NCI-H1105 (cell line): ENCODE results near the gene PRR13.
A peak's percentile ranks its signal among the peaks of the same experiment; 100 is the strongest.
"Not testable (repeated sequence)": the region's sequence is repeated elsewhere in the genome, so short reads cannot be mapped to it uniquely, and the experiment has no call there.

Experiments
- DNase-seq: peaks from one replicate; lab custom pipeline; 2025; lab: John Stamatoyannopoulos, UW

The PRR13 gene, protein sequence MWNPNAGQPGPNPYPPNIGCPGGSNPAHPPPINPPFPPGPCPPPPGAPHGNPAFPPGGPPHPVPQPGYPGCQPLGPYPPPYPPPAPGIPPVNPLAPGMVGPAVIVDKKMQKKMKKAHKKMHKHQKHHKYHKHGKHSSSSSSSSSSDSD

GRCh38 chr12:53441040-53441833 lies at the start of gene PRR13:
Gene PRR13 (plus strand): TSS chr12:53441734. CDS start chr12:53442715, 981 bp downstream.
- peak; percentile 94 for DNase-seq

DNA sequence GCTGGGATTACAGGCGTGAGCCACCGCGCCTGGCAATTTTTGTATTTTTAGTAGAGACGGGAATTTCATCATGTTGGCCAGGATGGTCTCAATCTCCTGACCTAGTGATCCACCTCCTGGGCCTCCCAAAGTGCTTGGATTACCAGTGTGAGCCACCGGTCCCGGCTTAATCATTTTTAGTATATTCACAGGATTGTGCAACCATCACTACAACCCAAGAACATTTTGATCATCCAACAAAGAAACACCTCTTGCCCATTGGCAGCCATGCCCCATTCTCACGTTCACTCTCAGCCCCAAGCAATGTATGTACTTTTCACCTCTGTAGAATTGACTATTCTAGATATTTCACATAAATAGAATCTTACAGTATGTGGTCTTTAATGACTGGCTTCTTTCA lies 41.6 kb upstream of the PRR13 start:
- no peak for DNase-seq

DNA sequence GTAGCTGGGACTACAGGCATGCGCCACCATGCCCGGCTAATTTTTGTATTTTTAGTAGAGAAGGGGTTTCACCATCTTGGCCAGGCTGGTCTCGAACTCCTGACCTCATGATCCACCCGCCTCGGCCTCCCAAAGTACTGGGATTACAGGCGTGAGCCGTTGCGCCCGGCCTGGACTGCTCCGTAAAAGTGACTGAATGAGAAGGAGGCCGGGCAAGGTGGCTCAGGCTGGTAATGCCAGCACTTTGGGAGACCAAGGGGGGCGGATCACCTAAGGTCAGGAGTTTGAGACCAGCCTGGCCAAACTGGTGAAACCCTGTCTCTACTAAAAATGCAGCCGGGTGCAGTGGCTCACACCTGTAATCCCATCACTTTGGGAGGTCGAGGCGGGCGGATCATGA lies 39.2 kb upstream of the PRR13 start:
- not testable (repeated sequence) for DNase-seq

- DNase-seq: no peak
Observed at GRCh38 chr12:53402871-53403270, 38.7 kb upstream of the PRR13 start.

DNA sequence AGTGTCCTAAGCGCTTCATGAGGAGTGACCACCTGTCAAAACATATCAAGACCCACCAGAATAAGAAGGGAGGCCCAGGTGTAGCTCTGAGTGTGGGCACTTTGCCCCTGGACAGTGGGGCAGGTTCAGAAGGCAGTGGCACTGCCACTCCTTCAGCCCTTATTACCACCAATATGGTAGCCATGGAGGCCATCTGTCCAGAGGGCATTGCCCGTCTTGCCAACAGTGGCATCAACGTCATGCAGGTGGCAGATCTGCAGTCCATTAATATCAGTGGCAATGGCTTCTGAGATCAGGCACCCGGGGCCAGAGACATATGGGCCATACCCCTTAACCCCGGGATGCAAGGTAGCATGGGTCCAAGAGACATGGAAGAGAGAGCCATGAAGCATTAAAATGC lies 30.6 kb upstream of the PRR13 start:
- DNase-seq: no peak

DNA sequence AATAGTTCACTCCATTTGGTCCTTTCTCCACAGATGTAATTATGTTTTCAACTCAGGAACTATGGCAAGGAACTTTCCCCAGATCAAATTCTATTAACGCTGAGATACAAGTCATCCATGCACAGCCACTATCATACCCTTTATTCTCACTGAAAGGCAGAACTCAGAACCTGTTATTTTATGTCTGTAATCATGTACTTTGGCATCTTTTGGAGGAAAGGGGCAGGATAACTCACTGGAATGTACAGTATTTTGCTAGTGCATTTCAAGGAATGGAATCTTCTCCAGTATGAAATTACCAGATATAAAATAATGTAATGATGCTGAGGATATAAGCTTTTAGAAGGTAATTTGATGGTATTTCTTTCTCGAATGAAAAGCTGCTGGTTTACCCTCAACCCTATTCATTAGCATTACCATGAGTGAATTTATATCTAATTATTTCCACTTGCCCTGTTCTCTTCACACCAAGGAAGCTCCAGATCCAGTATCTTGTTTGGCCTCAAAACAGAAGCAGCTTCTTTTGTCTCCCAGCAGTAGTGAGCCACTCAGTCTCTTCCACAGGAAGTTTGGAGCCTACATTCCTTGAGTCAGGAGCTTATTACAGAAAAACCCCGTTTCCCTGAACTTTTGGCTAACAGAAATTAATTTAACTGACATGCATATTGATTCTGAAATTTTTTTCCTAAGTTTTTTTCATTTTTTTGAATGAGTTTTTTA lies 27.9 kb upstream of the PRR13 start:
- DNase-seq: no peak

GRCh38 chr12:53414756-53415417 lies 26.6 kb upstream of the PRR13 start:
- no peak for DNase-seq

- DNase-seq: not testable (repeated sequence)
Observed at GRCh38 chr12:53415752-53416389, 25.7 kb upstream of the PRR13 start.

DNA sequence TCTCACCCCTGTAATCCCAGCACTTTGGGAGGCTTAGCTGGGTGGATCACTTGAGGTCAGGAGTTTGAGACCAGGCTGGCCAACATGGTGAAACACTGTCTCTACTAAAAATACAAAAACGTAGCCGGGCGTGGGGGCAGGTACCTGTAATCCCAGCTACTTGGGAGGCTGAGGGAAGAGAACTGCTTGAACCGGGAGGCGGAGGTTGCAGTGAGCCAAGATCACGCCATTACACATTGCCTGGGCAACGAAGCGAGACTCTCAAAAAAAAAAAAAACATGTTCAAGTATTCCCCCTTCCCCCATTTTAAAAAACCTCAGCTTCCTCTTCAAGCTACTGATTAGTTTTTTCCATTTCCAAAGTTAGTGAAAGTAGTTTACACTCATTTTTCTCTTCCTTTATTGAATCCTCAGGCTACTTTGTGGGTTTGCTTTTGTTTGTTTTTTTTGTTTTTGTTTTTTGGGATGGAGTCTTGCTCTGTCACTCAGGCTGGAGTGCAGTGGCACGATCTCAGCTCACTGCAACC lies 24.2 kb upstream of the PRR13 start:
- DNase-seq: not testable (repeated sequence)

- DNase-seq: no peak
Observed at GRCh38 chr12:53418221-53418620, 23.3 kb upstream of the PRR13 start.

- no peak for DNase-seq
Observed at GRCh38 chr12:53419756-53420155, 21.8 kb upstream of the PRR13 start.

DNA sequence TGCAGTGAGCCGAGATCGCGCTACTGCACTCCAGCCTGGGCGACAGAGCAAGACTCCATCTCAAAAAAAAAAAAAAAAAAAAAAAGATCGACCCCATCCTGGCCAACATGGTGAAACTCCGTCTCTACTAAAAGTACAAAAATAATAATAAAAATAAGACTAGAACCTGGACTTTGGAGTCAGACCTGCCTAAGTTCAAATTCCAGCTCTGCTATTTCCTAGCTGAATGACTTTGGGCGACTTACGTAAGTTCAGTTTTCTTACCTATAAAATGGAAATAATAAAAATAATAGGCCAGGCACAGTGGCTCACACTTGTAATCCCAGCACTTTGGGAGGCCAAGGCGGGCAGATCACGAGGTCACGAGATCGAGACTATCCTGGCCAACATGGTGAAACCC lies 19.3 kb upstream of the PRR13 start:
- not testable (repeated sequence) for DNase-seq

GRCh38 chr12:53423597-53423996 lies 17.9 kb upstream of the PRR13 start, which contains the start of gene AMHR2:
Gene AMHR2 (plus strand): TSS chr12:53423855. CDS start chr12:53423935, 80 bp downstream.
- DNase-seq: no peak

DNA sequence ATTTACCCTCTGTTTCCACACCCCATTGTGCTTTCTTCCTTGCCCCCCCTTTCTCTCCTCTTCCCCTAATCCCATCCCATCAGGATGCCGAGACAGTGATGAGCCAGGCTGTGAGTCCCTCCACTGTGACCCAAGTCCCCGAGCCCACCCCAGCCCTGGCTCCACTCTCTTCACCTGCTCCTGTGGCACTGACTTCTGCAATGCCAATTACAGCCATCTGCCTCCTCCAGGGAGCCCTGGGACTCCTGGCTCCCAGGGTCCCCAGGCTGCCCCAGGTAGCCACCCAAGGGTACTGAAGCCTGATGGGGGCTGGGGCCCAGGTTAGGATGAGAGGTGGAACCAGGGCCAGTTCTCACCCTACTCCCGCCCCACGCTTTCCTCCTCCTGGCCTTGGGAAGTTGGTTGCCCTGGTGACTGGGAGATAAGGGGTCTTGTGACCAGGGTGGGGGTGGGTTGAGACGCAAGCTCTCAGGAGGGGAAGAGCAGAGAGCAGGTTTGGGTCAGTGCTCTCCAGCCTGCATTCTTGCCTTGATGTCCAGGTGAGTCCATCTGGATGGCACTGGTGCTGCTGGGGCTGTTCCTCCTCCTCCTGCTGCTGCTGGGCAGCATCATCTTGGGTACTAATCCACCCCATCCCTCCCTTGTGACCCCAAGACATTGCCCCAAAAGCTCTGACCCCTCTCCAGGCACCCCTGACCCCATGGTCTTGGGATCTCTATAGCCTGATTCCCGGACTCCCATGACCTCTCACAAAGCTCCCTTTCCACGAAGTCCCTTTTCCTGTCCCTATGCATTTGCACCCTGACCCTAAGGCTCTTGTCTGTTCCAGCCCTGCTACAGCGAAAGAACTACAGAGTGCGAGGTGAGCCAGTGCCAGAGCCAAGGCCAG lies 16.7 kb upstream of the PRR13 start:
- no peak for DNase-seq

DNA sequence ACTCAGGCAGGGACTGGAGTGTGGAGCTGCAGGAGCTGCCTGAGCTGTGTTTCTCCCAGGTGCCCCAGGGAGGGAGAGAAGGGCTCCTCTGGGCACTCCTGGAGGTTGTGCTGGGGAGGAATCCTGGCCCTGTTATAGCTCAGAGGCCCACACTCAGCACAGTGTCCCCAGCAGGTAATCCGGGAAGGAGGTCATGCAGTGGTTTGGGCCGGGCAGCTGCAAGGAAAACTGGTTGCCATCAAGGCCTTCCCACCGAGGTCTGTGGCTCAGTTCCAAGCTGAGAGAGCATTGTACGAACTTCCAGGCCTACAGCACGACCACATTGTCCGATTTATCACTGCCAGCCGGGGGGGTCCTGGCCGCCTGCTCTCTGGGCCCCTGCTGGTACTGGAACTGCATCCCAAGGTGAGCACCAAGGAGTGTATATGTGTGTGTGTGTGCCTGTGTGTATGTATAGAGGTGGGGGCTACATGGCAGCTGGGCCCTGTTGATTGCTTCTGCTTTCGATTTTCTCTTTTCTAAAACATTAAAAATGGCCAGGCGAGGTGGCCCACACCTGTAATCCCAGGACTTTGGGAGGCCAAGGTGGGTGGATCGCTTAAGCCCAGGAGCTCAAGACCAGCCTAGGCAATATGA lies 15.9 kb upstream of the PRR13 start:
- DNase-seq: no peak

DNA sequence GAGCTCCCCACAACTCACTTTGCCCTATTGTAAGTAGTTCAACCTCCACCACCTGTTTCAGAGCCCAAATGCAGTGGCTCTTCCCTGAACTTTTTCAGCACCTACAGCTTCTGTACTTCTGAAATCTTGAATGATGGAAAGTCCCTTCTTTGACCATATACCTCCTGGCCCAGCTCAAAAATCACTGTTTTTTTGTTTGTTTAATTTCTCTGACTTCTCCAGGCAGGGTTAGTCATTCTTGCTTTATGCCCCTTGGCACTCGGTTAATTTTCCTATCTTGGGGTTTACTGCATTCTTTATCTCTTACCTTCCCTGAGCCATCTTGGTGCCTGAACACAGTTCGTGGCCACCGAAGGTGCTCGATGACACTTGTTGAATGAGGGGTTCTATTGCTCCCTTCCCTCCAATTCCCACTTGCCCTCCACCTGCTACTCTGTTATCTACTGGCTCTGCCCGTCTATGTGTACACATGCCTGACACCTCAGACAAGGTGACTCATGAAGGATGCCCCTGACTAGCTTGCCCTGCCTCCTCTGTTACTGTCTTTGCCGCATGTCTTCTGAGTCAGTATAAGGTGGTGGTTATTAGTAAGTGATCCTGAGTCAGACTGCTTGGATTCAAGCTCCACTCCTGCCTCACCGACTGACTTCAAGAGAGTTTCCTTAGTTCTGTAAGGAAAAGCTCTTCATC lies 13.5 kb upstream of the PRR13 start:
- DNase-seq: no peak

GRCh38 chr12:53428741-53429140 lies 12.8 kb upstream of the PRR13 start:
- no peak for DNase-seq

- no peak for DNase-seq
Observed at GRCh38 chr12:53430116-53430515, 11.4 kb upstream of the PRR13 start.

- no peak for DNase-seq
Observed at GRCh38 chr12:53431187-53431586, 10.3 kb upstream of the PRR13 start.

DNA sequence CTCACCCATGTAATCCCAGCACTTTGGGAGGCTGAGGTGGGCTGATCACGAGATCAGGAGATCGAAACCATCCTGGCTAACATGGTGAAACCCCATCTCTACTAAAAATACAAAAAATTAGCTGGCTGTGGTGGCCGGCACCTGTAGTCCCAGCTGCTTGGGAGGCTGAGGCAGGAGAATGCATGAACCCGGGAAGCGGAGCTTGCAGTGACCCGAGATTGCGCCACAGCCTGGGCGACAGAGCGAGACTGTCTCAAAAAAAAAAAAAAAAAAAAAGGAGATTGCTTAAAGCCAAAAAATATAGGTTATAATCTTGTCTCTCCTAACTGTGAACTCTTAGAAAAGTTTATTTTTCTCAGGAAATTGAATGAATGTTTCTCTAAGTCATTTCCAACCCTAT lies 6.2 kb upstream of the PRR13 start:
- not testable (repeated sequence) for DNase-seq
